Immature natural killer cell (primary cell): ENCODE results near the gene ANKRD65. TPM values are rescaled to one million over a fixed set of nuclear protein-coding genes. Genes with fewer than 3 reads are reported as not detected.
"Not testable (repeated sequence)": the region's sequence is repeated elsewhere in the genome, so short reads cannot be mapped to it uniquely, and the experiment has no call there.

Experiments used
- DNase-seq, 3 donors: peaks; one replicate each; pipeline ENCODE4 v3.0.0; 2022; ENCODE audit warnings: mixed read lengths in 1 of 3
- H3K27ac Mint-ChIP-seq, 6 donors: one replicate each; pipeline ENCODE4 v1.8.0; 2020; ENCODE audit warnings: mixed read lengths in 6 of 6, mild to moderate bottlenecking in 5 of 6, inconsistent platforms in 4 of 6, moderate library complexity in 3 of 6
- H3K27me3 Mint-ChIP-seq, 3 donors: one replicate each; pipeline ENCODE4 v1.8.0; 2020 to 2021; ENCODE audit warnings: low read depth in 3 of 3, mild to moderate bottlenecking in 3 of 3, mixed read lengths in 3 of 3, moderate library complexity in 3 of 3, inconsistent platforms in 1 of 3
- H3K36me3 Mint-ChIP-seq, 3 donors: one replicate each; pipeline ENCODE4 v1.8.0; 2020; ENCODE audit warnings: mixed read lengths in 3 of 3, inconsistent platforms in 2 of 3, mild to moderate bottlenecking in 2 of 3
- H3K4me1 Mint-ChIP-seq, 2 donors: one replicate each; pipeline ENCODE4 v1.8.0; 2020; ENCODE audit warnings: inconsistent platforms in 2 of 2, mild to moderate bottlenecking in 2 of 2, mixed read lengths in 2 of 2, moderate library complexity in 1 of 2
- H3K4me3 Mint-ChIP-seq, 5 donors: one replicate each; pipeline ENCODE4 v1.8.0; 2020; ENCODE audit warnings: mild to moderate bottlenecking in 5 of 5, mixed read lengths in 5 of 5, inconsistent platforms in 3 of 5, moderate library complexity in 3 of 5
- H3K9me3 Mint-ChIP-seq, 6 donors: one replicate each; pipeline ENCODE4 v1.8.0; 2020; ENCODE audit warnings: mild to moderate bottlenecking in 6 of 6, mixed read lengths in 6 of 6, inconsistent platforms in 4 of 6, moderate library complexity in 3 of 6
- polyA plus RNA-seq, 3 donors: library from polyadenylated mRNA; unstranded; fragments of 300-500 nt; fragmentation: Illumina TruSeq; gene quantifications; one replicate each; pipeline ENCODE4 v1.2.3, GENCODE V29; 2021

Gene ANKRD65
- polyA plus RNA-seq, 3 donors from 2014 or later = not detected

DNA sequence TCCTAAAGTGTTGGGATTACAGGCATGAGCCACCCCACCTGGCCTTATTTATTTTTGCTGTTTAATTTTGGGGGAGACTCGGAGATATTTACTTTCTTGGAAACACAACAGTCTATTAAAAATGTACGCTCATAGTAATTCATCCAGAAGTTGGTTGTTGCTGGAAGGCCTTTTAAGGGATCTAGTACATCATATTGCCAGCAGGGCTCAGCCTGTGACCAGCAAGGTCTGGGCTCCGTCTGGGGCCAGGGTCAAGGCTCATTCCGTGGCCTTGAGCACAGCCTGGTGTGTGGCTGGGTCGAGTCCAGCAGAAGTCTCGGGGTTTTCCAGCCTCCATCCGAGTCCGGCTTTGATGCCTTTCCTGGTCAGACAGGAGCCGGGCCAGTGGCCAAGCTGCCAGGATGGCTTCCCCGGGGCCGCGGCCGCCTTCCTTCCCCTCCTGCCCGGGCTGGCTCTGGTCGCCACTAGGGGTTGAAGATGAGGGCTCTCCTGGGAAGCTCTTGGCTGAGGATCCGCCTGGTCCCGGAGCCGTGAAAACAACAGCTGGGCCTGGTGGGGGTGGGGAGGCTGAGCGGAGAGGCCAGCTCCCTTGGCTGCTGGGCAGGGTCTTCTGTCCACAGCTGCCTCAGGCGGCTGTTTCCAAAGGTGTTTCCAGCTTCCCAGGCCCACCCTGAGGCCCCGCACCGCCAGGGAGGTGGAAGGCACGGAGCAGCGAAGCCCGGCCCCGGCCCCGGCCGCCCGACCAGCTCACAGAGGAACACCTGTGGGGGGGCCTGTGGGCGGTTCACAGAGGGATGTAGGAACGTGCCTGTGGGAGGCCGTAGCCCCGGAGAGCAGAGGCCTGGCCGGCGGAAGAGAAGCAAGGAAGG, 9.3 kb upstream of the ANKRD65 start:
- H3K36me3 Mint-ChIP-seq = no peaks in the 10 kb centered on the region
- no peaks in the 10 kb centered on the region for H3K9me3 Mint-ChIP-seq
- peaks cover 3 to 16% (median 8%) of the 10 kb centered on the region in 3 donors for H3K27me3 Mint-ChIP-seq
- H3K4me1 Mint-ChIP-seq = peaks cover 3 to 6% of the 10 kb centered on the region in 2 donors
- peak overlapping the region in 1 of 5 donors; percentile 28 for H3K4me3 Mint-ChIP-seq
- no peak overlapping the region for H3K27ac Mint-ChIP-seq
- no peak for DNase-seq

DNA sequence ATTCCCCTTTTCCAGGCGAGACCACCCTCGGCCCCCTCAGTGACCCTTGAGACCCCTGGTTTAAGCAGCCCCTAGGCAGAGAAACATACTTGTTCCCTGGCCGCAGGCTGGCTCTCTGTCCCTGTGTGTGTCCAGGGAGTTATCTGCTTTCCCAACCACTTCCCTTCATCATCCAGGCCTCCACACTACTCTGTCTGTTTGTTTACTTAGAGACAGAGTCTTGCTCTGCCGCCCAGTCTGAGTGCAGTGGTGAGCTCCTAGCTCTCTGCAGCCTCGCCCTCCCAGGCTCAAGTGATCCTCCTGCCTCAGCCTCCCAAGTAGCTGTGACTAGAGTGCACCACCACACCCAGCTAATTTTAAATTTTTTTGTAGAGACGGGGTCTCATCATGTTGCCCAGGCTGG, 8.6 kb upstream of the ANKRD65 start:
- Mint-ChIP-seq H3K36me3 (no peaks in the 10 kb centered on the region), H3K27me3 (peaks cover 3 to 13% (median 5%) of the 10 kb centered on the region in 3 donors), H3K9me3 (no peaks in the 10 kb centered on the region), H3K4me1 (peaks cover 3 to 6% of the 10 kb centered on the region in 2 donors), H3K4me3 (peak overlapping the region in 2 of 5 donors; percentile 9 to 28), H3K27ac (no peak overlapping the region)
- DNase-seq = no peak

- H3K27me3 Mint-ChIP-seq = peaks cover 3 to 15% (median 6%) of the 10 kb centered on the region in 3 donors
- not testable (repeated sequence) for DNase-seq, H3K4me3 Mint-ChIP-seq, H3K27ac Mint-ChIP-seq, H3K36me3 Mint-ChIP-seq, H3K4me1 Mint-ChIP-seq, H3K9me3 Mint-ChIP-seq
Measured at GRCh38 chr1:1428967-1429366, 7.9 kb upstream of the ANKRD65 start.

GRCh38 chr1:1428174-1428573, 7.1 kb upstream of the ANKRD65 start:
- H3K27ac Mint-ChIP-seq = peak overlapping the region in 1 of 6 donors; percentile 61
- peak overlapping the region; percentile 15 to 67 (median 31) for H3K4me3 Mint-ChIP-seq
- H3K27me3 Mint-ChIP-seq = peaks cover 4 to 15% (median 6%) of the 10 kb centered on the region in 3 donors
- no peak for DNase-seq
- no peaks in the 10 kb centered on the region for H3K36me3 Mint-ChIP-seq
- no peaks in the 10 kb centered on the region for H3K9me3 Mint-ChIP-seq
- peaks cover 3 to 6% of the 10 kb centered on the region in 2 donors for H3K4me1 Mint-ChIP-seq

GRCh38 chr1:1427820-1428148, 6.7 kb upstream of the ANKRD65 start:
- Mint-ChIP-seq H3K36me3 (no peaks in the 10 kb centered on the region), H3K27ac (no peak overlapping the region), H3K4me1 (peaks cover 3 to 6% of the 10 kb centered on the region in 2 donors), H3K4me3 (no peak overlapping the region), H3K27me3 (peaks cover 6 to 15% (median 10%) of the 10 kb centered on the region in 3 donors), H3K9me3 (no peaks in the 10 kb centered on the region)
- DNase-seq = no peak

GRCh38 chr1:1427106-1427819, 6.2 kb upstream of the ANKRD65 start:
- no peak overlapping the region for H3K4me3 Mint-ChIP-seq
- H3K27ac Mint-ChIP-seq = no peak overlapping the region
- H3K36me3 Mint-ChIP-seq = no peaks in the 10 kb centered on the region
- H3K4me1 Mint-ChIP-seq = peaks cover 3 to 6% of the 10 kb centered on the region in 2 donors
- no peaks in the 10 kb centered on the region for H3K9me3 Mint-ChIP-seq
- H3K27me3 Mint-ChIP-seq = peaks cover 6 to 15% (median 11%) of the 10 kb centered on the region in 3 donors
- no peak for DNase-seq

DNA sequence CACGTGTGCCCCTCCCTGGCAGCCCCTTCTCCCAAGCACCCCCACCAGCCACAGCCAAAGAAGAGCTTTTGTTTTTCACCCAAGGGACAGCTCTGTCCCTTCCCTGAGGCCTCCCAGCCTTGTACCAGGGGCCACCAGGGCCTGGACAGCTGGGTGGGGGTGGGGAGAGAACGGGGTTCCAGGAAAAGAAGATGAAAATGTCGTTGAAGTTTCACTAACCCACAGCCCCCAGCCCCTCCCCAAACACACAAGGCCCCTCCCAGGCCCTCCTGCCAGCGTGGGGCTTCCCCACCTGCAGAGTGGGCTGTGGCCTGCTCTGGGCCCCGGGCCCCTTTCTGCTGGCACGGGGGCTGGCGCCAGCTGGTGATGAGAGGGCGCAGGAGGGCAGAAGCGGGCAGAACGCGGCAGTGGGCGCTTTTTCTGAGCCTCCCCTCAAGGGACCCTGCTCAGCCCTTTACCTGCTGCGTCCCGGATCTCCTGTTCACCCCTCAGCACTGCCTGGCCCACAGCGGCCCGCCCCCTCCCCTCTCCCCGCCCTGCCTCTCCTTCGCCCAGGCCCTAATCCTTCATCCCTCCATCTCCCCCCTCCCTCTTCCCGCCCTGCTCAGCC, 5.5 kb upstream of the ANKRD65 start:
- no peak overlapping the region for H3K27ac Mint-ChIP-seq

DNA sequence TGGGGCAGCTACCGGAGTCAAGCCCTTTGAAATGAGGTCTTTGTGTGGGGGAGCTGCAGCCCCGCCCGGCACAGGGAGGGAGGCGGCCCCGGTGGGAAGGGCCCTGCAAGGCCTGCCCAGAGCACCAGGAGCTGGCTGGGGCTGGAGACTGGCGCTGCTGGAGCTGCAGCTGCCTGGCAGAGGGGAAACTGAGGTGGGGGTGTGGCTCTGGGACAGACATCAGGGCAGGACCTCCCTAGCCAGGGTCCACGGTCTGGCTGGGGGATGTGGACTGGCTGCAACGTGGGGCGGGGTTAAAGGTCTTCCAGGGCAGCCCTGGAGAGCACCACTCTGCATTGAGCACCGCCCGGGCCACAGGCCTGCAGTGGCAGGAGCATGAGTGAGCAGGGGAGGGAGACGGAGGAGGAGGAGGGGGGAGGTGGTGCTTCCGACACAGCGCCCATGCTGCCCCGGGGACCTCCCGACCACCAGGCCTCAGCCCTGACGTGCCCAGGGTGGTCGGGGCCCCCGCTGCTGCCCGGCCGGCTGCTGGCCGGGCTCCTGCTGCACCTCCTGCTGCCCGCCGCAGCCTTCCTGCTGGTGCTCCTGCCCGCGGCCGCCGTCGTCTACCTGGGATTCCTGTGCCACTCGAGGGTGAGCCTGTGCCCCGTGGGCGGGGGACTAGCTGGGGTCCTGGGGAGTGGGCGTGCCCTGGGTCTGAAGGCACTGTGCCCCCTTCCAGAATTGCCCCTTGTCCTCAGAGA, 4.8 kb upstream of the ANKRD65 start:
- no peak for DNase-seq
- Mint-ChIP-seq H3K4me3 (no peak overlapping the region), H3K4me1 (peaks cover 3 to 6% of the 10 kb centered on the region in 2 donors), H3K9me3 (no peaks in the 10 kb centered on the region), H3K36me3 (no peaks in the 10 kb centered on the region), H3K27me3 (peaks cover 6 to 15% (median 11%) of the 10 kb centered on the region in 3 donors), H3K27ac (no peak overlapping the region)

More for the DNA sequence above, 5.5 kb upstream of the ANKRD65 start:
- Mint-ChIP-seq H3K36me3 (no peaks in the 10 kb centered on the region), H3K27me3 (peaks cover 6 to 15% (median 11%) of the 10 kb centered on the region in 3 donors), H3K9me3 (no peaks in the 10 kb centered on the region), H3K4me1 (peaks cover 3 to 6% of the 10 kb centered on the region in 2 donors), H3K4me3 (no peak overlapping the region)
- no peak for DNase-seq

GRCh38 chr1:1425426-1425752, 4.3 kb upstream of the ANKRD65 start:
- no peaks in the 10 kb centered on the region for H3K9me3 Mint-ChIP-seq
- H3K27ac Mint-ChIP-seq = no peak overlapping the region
- no peaks in the 10 kb centered on the region for H3K36me3 Mint-ChIP-seq
- H3K4me1 Mint-ChIP-seq = peaks cover 3 to 6% of the 10 kb centered on the region in 2 donors
- H3K27me3 Mint-ChIP-seq = peaks cover 6 to 15% (median 11%) of the 10 kb centered on the region in 3 donors
- no peak for DNase-seq
- no peak overlapping the region for H3K4me3 Mint-ChIP-seq

DNA sequence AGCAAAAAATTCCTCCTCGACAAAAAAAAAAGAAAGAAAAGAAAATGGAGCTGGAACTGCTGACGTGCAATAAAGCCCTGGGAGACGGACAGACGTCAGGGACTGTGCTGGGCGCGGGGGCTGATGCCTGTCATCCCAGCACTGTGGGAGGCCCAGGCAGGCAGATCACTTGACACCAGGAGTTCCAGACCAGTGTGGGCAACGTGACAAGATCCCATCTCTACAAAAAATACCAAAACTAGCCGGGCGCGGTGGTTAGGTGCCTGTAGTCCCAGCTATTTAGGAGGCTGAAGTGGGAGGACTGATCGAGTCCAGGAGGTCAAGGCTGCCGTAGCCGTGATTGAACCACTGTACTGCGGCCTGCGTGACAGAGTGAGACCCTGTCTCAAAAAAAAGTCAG, 3.6 kb upstream of the ANKRD65 start:
- Mint-ChIP-seq H3K9me3 (no peaks in the 10 kb centered on the region), H3K27me3 (peaks cover 6 to 11% (median 10%) of the 10 kb centered on the region in 3 donors), H3K27ac (no peak overlapping the region), H3K4me3 (no peak overlapping the region), H3K36me3 (no peaks in the 10 kb centered on the region), H3K4me1 (peaks cover 3 to 6% of the 10 kb centered on the region in 2 donors)
- DNase-seq = no peak

- Mint-ChIP-seq H3K9me3 (no peaks in the 10 kb centered on the region), H3K27me3 (peaks cover 4 to 11% (median 6%) of the 10 kb centered on the region in 3 donors), H3K4me3 (no peak overlapping the region), H3K36me3 (no peaks in the 10 kb centered on the region), H3K4me1 (peaks cover 0 to under 1% of the 10 kb centered on the region in 2 donors), H3K27ac (no peak overlapping the region)
- DNase-seq = no peak
Measured at GRCh38 chr1:1423245-1423597, 2.1 kb upstream of the ANKRD65 start.

DNA sequence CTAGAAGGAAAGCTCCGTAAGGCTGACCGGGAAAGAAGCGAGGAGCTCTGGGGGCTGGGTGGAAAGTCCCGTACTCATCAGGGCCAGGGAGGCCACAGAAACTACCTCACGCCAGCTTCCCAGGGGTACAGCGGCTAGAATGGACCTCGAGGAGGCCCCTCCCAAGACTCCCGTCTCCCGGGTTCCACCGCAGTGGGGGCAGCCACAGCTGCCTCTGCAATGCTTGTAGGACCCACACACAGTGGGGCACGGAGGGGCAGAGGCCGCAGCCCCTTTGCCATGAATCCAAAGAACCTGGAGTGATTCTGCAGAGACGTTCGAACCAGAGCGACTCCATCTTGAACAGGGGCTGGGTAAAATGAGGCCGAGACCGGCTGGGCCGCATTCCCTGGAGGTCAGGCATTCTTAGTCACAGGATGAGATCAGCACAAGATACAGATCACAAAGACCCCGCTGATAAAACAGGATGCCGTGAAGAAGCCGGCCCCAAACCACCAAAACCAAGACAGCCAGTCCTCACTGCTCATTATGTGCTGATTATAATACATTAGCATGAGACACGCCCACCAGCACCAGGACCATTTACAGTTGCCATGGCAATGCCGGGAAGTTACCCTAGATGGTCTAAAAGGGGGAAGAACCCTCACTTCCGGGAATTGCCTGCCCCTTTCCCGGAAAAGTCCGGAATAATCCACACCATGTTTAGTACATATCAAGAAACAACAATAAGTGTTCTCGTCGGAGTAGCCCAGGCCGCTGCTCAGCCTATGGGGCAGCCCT, 1.6 kb upstream of the ANKRD65 start:
- no peaks in the 10 kb centered on the region for H3K9me3 Mint-ChIP-seq
- no peak overlapping the region for H3K27ac Mint-ChIP-seq
- H3K36me3 Mint-ChIP-seq = no peaks in the 10 kb centered on the region
- H3K4me3 Mint-ChIP-seq = no peak overlapping the region
- H3K27me3 Mint-ChIP-seq = peaks cover 6 to 14% (median 7%) of the 10 kb centered on the region in 3 donors
- no peak for DNase-seq
- no peaks in the 10 kb centered on the region for H3K4me1 Mint-ChIP-seq

DNA sequence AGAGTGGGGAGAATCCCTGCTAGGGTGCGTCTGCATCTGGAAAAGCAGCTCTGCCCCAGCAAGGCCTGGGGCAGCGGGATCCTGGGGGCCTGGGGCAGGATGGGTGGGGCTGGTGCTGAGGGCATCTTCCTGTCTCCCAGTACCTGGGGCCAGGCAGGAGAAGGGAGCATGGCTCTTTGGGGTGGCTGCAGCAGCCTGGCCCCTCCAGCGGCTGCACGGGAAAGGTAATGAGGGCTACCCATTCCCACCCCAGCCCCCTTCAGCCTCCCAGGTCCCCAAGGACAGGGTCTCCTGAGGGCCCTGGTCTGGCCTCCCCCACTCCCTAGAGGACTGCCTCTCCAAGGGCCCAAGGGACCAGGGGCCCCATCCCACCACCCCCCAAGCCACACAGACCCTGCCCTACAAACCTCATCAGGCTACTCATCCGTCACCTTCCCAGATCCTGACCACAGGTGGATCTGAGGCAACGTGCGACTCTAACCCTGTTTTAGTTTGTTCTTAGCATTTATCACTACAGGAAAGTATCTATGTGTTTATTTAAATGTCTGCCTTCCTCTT, 910 bp upstream of the ANKRD65 start:
- Mint-ChIP-seq H3K36me3 (no peaks in the 10 kb centered on the region), H3K9me3 (no peaks in the 10 kb centered on the region), H3K27ac (no peak overlapping the region), H3K27me3 (peaks cover 6 to 15% (median 10%) of the 10 kb centered on the region in 3 donors), H3K4me1 (no peaks in the 10 kb centered on the region), H3K4me3 (no peak overlapping the region)
- DNase-seq = no peak
